GM12878 (cell line): Measurements from ENCODE around the gene CHRNA5. TPM values are rescaled to one million over a fixed set of nuclear protein-coding genes. Genes with fewer than 3 reads are reported as not detected.

Source experiments
- CREM ChIP-seq: IDR thresholded peaks from 2 replicates; pipeline ENCODE4 v1.6.1; 2014; ENCODE audit warnings: antibody characterized with exemption, low read depth
- EED ChIP-seq: sonication (generic); IDR thresholded peaks from 2 replicates; pipeline ENCODE4 v1.6.1; 2016; ENCODE audit warnings: antibody characterized with exemption, low read depth
- EZH2 ChIP-seq: IDR thresholded peaks from 2 replicates; pipeline ENCODE4 v1.6.1; 2012; ENCODE audit warnings: low read depth, mild to moderate bottlenecking, control low read depth, inconsistent platforms, low read length, borderline replicate concordance; ENCODE audit not compliant: control insufficient read depth
- IRF4 ChIP-seq: IDR thresholded peaks from 2 replicates; pipeline ENCODE4 v1.6.1; 2011; ENCODE audit warnings: low read depth, low read length
- MTA2 ChIP-seq: fragments of 450-650 bp; IDR thresholded peaks from 2 replicates; pipeline ENCODE4 v1.6.1; 2016; ENCODE audit warnings: low read depth, mild to moderate bottlenecking, moderate library complexity
- NR2F1 ChIP-seq: fragments of 450-650 bp; conservative IDR thresholded peaks from 2 replicates; pipeline ENCODE4 v1.6.1; 2017; ENCODE audit warnings: mild to moderate bottlenecking
- PAX8 ChIP-seq: fragments of 450-650 bp; IDR thresholded peaks from 2 replicates; pipeline ENCODE4 v1.6.1; 2017; ENCODE audit warnings: mild to moderate bottlenecking, moderate library complexity
- PML ChIP-seq: IDR thresholded peaks from 2 replicates; pipeline ENCODE4 v1.6.1; 2012; ENCODE audit warnings: low read length, inconsistent platforms
- RAD21 ChIP-seq: IDR thresholded peaks from 2 replicates; pipeline ENCODE4 v1.6.1; 2011; ENCODE audit warnings: mild to moderate bottlenecking, low read depth, low read length, moderate library complexity; ENCODE audit not compliant: insufficient read depth
- TCF12 ChIP-seq: IDR thresholded peaks from 2 replicates; pipeline ENCODE4 v1.6.1; 2011; ENCODE audit warnings: low read depth, mild to moderate bottlenecking, low read length
- TCF3 ChIP-seq: IDR thresholded peaks from 2 replicates; pipeline ENCODE4 v1.6.1; 2012; ENCODE audit warnings: low read depth, mild to moderate bottlenecking, low read length, borderline replicate concordance; ENCODE audit not compliant: insufficient read depth
- YY1 ChIP-seq: IDR thresholded peaks from 2 replicates; pipeline ENCODE4 v1.6.1; 2011; ENCODE audit warnings: low read depth, mild to moderate bottlenecking, low read length
- ZZZ3 ChIP-seq: IDR thresholded peaks from 2 replicates; pipeline ENCODE4 v1.6.1; 2011; ENCODE audit warnings: low read depth; ENCODE audit not compliant: control insufficient read depth, insufficient read length
- polyA plus RNA-seq, 11 experiments: library from polyadenylated mRNA; depleted of rRNA in 4 of 11; unstranded in 6 of 11; stranded (reverse) in 5 of 11; fragments of >200 nt; fragmentation: Nextera tagmentation in 4 of 11; fragmentation: Illumina TruSeq in 1 of 11; extraction: Ambion mirVana in 4 of 11; extraction: Trizol in 1 of 11; gene quantifications; 1 replicate in 1 of 11; 2 replicates in 10 of 11; pipeline versions ENCODE4 v1.2.1 to v1.2.3, GENCODE V29; 2011 to 2016; ENCODE audit warnings: inconsistent platforms in 2 of 11, missing spikeins in 2 of 11, low read depth in 1 of 11
- total RNA-seq, 4 experiments: library from RNA; depleted of rRNA in 3 of 4; stranded (reverse); fragments of >200 nt in 3 of 4; fragmentation: Illumina TruSeq in 1 of 4; extraction: Trizol in 1 of 4; gene quantifications; 2 replicates each; pipeline versions ENCODE4 v1.2.1 to v1.2.3, GENCODE V29; 2013 to 2021
- TF ChIP-seq, protein P1 (sequence below): fragments of 450-650 bp; IDR thresholded peaks from 2 replicates; pipeline ENCODE4 v1.6.1; 2018; ENCODE audit warnings: borderline replicate concordance, mild to moderate bottlenecking; ENCODE audit not compliant: partially characterized antibody
- TF ChIP-seq, protein P2 (sequence below): fragments of 150-350 bp; IDR thresholded peaks from 2 replicates; pipeline ENCODE4 v1.6.1; 2014; ENCODE audit warnings: mild to moderate bottlenecking, low read depth, low read length
- TF ChIP-seq, protein P3 (sequence below): fragments of 450-650 bp; IDR thresholded peaks from 2 replicates; pipeline ENCODE4 v1.6.1; 2017; ENCODE audit warnings: borderline replicate concordance
- TF ChIP-seq, protein P4 (sequence below): IDR thresholded peaks from 2 replicates; pipeline ENCODE4 v1.6.1; 2011; ENCODE audit warnings: borderline replicate concordance, low read depth, mild to moderate bottlenecking, moderate library complexity, low read length; ENCODE audit not compliant: insufficient read depth, poor library complexity, severe bottlenecking
- TF ChIP-seq, protein P5 (sequence below), 3 experiments: IDR thresholded peaks in 2 of 3; conservative IDR thresholded peaks in 1 of 3; 2 replicates each; pipeline ENCODE4 v1.5.1; 2011; ENCODE audit warnings: low read depth in 3 of 3, low read length in 3 of 3, mild to moderate bottlenecking in 3 of 3, control low read depth in 2 of 3, moderate library complexity in 2 of 3, inconsistent platforms in 1 of 3, mixed read lengths in 1 of 3; ENCODE audit not compliant: control insufficient read depth in 2 of 3, insufficient read depth in 1 of 3; ENCODE audit errors: extremely low read depth in 1 of 3
- TF ChIP-seq, protein P6 (sequence below): IDR thresholded peaks from 2 replicates; pipeline ENCODE4 v1.6.1; 2011; ENCODE audit warnings: low read depth, low read length, improper control_type of control experiment, borderline replicate concordance

The CHRNA5 gene
- total and polyA plus RNA-seq, 10 of the 15 experiments (the other 5 are each of a cell fraction or from before 2014, with no cell fraction given), result 0.74 to 21.4 (median 12.7) TPM

DNA sequence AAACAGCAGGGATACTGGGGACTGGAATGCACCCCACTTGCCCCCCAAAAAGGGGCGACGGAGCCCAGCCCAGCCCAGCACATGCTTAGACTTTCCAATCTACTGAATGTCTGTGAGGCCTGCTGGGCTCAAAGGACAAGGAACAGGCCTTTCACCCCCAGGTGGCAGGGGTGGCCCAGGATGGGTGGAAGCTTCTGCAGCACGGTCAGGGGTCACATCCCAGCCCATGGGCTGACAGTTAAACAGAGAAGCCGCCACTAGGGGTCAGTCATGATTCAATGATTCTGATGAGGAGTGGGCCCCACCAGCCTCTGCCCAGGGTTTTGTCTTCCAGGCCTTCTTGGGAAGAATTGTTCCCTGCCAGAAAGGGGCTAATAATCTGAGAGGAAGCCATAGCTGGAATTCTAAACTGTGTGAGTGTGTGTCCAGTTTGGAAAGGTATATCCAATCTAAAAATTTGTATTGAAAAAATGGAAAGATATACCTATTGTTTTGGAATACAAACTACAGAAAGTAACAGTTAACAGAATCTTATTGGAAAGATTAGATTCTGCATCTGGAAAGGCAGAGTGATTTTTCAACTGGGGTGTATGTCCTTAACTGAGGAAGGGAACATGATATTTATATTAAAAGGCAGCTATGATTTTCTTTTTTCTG lies 73.5 kb downstream of the CHRNA5 start (continued):
- TF ChIP-seq, protein P1, sequence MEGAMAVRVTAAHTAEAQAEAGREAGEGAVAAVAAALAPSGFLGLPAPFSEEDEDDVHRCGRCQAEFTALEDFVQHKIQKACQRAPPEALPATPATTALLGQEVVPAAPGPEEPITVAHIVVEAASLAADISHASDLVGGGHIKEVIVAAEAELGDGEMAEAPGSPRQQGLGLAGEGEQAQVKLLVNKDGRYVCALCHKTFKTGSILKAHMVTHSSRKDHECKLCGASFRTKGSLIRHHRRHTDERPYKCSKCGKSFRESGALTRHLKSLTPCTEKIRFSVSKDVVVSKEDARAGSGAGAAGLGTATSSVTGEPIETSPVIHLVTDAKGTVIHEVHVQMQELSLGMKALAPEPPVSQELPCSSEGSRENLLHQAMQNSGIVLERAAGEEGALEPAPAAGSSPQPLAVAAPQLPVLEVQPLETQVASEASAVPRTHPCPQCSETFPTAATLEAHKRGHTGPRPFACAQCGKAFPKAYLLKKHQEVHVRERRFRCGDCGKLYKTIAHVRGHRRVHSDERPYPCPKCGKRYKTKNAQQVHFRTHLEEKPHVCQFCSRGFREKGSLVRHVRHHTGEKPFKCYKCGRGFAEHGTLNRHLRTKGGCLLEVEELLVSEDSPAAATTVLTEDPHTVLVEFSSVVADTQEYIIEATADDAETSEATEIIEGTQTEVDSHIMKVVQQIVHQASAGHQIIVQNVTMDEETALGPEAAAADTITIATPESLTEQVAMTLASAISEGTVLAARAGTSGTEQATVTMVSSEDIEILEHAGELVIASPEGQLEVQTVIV, result no peak
- TF ChIP-seq EZH2 (no peak), ZZZ3 (no peak), CREM (no peak), EED (no peak), IRF4 (no peak), PAX8 (no peak), RAD21 (peak; percentile 60), TCF3 (no peak), YY1 (0 out of 2 replicates have a peak, but pooled peaks have one; percentile 14), MTA2 (no peak), NR2F1 (peak; percentile 34; the same call in 1 of the 2 replicates), PML (no peak), TCF12 (no peak)
- TF ChIP-seq, protein P2, sequence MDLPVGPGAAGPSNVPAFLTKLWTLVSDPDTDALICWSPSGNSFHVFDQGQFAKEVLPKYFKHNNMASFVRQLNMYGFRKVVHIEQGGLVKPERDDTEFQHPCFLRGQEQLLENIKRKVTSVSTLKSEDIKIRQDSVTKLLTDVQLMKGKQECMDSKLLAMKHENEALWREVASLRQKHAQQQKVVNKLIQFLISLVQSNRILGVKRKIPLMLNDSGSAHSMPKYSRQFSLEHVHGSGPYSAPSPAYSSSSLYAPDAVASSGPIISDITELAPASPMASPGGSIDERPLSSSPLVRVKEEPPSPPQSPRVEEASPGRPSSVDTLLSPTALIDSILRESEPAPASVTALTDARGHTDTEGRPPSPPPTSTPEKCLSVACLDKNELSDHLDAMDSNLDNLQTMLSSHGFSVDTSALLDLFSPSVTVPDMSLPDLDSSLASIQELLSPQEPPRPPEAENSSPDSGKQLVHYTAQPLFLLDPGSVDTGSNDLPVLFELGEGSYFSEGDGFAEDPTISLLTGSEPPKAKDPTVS, result no peak
- TF ChIP-seq, protein P3, sequence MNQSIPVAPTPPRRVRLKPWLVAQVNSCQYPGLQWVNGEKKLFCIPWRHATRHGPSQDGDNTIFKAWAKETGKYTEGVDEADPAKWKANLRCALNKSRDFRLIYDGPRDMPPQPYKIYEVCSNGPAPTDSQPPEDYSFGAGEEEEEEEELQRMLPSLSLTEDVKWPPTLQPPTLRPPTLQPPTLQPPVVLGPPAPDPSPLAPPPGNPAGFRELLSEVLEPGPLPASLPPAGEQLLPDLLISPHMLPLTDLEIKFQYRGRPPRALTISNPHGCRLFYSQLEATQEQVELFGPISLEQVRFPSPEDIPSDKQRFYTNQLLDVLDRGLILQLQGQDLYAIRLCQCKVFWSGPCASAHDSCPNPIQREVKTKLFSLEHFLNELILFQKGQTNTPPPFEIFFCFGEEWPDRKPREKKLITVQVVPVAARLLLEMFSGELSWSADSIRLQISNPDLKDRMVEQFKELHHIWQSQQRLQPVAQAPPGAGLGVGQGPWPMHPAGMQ, result no peak
- TF ChIP-seq, protein P4, sequence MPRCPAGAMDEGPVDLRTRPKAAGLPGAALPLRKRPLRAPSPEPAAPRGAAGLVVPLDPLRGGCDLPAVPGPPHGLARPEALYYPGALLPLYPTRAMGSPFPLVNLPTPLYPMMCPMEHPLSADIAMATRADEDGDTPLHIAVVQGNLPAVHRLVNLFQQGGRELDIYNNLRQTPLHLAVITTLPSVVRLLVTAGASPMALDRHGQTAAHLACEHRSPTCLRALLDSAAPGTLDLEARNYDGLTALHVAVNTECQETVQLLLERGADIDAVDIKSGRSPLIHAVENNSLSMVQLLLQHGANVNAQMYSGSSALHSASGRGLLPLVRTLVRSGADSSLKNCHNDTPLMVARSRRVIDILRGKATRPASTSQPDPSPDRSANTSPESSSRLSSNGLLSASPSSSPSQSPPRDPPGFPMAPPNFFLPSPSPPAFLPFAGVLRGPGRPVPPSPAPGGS, result no peak
- TF ChIP-seq, protein P5, sequence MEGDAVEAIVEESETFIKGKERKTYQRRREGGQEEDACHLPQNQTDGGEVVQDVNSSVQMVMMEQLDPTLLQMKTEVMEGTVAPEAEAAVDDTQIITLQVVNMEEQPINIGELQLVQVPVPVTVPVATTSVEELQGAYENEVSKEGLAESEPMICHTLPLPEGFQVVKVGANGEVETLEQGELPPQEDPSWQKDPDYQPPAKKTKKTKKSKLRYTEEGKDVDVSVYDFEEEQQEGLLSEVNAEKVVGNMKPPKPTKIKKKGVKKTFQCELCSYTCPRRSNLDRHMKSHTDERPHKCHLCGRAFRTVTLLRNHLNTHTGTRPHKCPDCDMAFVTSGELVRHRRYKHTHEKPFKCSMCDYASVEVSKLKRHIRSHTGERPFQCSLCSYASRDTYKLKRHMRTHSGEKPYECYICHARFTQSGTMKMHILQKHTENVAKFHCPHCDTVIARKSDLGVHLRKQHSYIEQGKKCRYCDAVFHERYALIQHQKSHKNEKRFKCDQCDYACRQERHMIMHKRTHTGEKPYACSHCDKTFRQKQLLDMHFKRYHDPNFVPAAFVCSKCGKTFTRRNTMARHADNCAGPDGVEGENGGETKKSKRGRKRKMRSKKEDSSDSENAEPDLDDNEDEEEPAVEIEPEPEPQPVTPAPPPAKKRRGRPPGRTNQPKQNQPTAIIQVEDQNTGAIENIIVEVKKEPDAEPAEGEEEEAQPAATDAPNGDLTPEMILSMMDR (IDR thresholded peaks at IDR 0.05 in 2 of 3, conservative IDR thresholded peaks at IDR 0.05 in 1 of 3; ENCODE audit: control insufficient read depth in 2 of 3, extremely low read depth in 1 of 3, insufficient read depth in 1 of 3, low read depth in 3 of 3, low read length in 3 of 3), result peak; percentile 53 to 56 (median 53); a peak in 5 of 6 replicates
- TF ChIP-seq, protein P6, sequence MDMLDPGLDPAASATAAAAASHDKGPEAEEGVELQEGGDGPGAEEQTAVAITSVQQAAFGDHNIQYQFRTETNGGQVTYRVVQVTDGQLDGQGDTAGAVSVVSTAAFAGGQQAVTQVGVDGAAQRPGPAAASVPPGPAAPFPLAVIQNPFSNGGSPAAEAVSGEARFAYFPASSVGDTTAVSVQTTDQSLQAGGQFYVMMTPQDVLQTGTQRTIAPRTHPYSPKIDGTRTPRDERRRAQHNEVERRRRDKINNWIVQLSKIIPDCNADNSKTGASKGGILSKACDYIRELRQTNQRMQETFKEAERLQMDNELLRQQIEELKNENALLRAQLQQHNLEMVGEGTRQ, result no peak
